K562 (cell line): ENCODE measurements around the gene PAQR6. TPM values are rescaled to one million over a fixed set of nuclear protein-coding genes. Genes with fewer than 3 reads are reported as not detected.

ENCODE experiments used
- BRD4 ChIP-seq: fragments of 200-600 bp; sonication (generic); IDR thresholded peaks from 2 replicates; pipeline ENCODE4 v1.6.1; 2017; ENCODE audit warnings: inconsistent platforms
- CBX8 ChIP-seq: fragments of 200-600 bp; sonication (generic); IDR thresholded peaks from 2 replicates; pipeline ENCODE4 v1.6.1; 2012; ENCODE audit warnings: borderline replicate concordance, mixed run types, low read depth, mild to moderate bottlenecking, moderate library complexity, mixed read lengths, low read length, control low read depth, inconsistent platforms; ENCODE audit not compliant: poor library complexity, severe bottlenecking; ENCODE audit errors: extremely low read depth
- JUNB ChIP-seq: fragments of 450-650 bp; formaldehyde crosslinking; conservative IDR thresholded peaks from 2 replicates; pipeline ENCODE4 v1.4.0; 2020; ENCODE audit warnings: mild to moderate bottlenecking
- MBD2 ChIP-seq: sonication (generic); IDR thresholded peaks from 2 replicates; pipeline ENCODE4 v1.6.1; 2016; ENCODE audit warnings: low read depth, borderline replicate concordance
- POLR2AphosphoS2 ChIP-seq: IDR thresholded peaks from 2 replicates; pipeline ENCODE4 v1.6.1; 2012; ENCODE audit warnings: low read length, improper control_type of control experiment
- PRPF4 ChIP-seq: fragments of 200-400 bp; formaldehyde crosslinking; IDR thresholded peaks from one replicate; pipeline ENCODE4 v1.6.1; 2017; ENCODE audit warnings: low read length, low read depth, mild to moderate bottlenecking; ENCODE audit not compliant: insufficient read depth, poor library complexity, severe bottlenecking
- REST ChIP-seq, 2 experiments: fragments of 450-650 bp; formaldehyde crosslinking in 1 of 2; IDR thresholded peaks; 2 replicates each; pipeline versions ENCODE4 v1.4.0 to v1.6.1; 2014 to 2020; ENCODE audit warnings: mild to moderate bottlenecking in 2 of 2, borderline replicate concordance in 1 of 2, low read depth in 1 of 2
- SMARCA4 ChIP-seq: fragments of 450-650 bp; IDR thresholded peaks from 2 replicates; pipeline ENCODE4 v1.6.1; 2016
- TCF3 ChIP-seq: sonication (generic); formaldehyde crosslinking; IDR thresholded peaks from 2 replicates; pipeline ENCODE4 v1.4.0; 2020; ENCODE audit warnings: mild to moderate bottlenecking, missing genetic modification reagents
- TCF7 ChIP-seq: sonication (generic); IDR thresholded peaks from 2 replicates; pipeline ENCODE4 v1.6.1; 2016; ENCODE audit warnings: antibody characterized with exemption, borderline replicate concordance
- ZNF121 ChIP-seq: sonication (generic); formaldehyde crosslinking; conservative IDR thresholded peaks from 2 replicates; pipeline ENCODE4 v1.8.0; 2022; ENCODE audit warnings: missing genetic modification reagents
- ZNF354B ChIP-seq: fragments of 250-450 bp; sonication (Bioruptor Pico); IDR thresholded peaks from 2 replicates; pipeline ENCODE4 v1.4.0; 2020
- ZSCAN29 ChIP-seq: fragments of 450-650 bp; IDR thresholded peaks from 2 replicates; pipeline ENCODE4 v1.6.1; 2017
- polyA plus RNA-seq, 8 experiments: library from polyadenylated mRNA; depleted of rRNA in 4 of 8; stranded (reverse) in 5 of 8; unstranded in 3 of 8; fragments of >200 nt; fragmentation: Nextera tagmentation in 2 of 8; fragmentation: Illumina TruSeq in 1 of 8; extraction: Ambion mirVana in 2 of 8; extraction: Trizol in 1 of 8; gene quantifications; 2 replicates each; pipeline versions ENCODE4 v1.2.1 to v1.2.3, GENCODE V29; 2011 to 2014; ENCODE audit warnings: inconsistent platforms in 1 of 8, missing spikeins in 1 of 8
- total RNA-seq, 7 experiments: library from RNA; depleted of rRNA in 6 of 7; stranded (reverse); fragments of >200 nt in 6 of 7; fragmentation: Illumina TruSeq in 2 of 7; extraction: Trizol in 2 of 7; gene quantifications; 2 replicates each; pipeline versions ENCODE4 v1.2.1 to v1.2.3, GENCODE V29; 2011 to 2021; ENCODE audit warnings: low replicate concordance in 1 of 7
- TF ChIP-seq, protein P1 (sequence below): fragments of 200-800 bp; sonication (Bioruptor generic); IDR thresholded peaks from 2 replicates; pipeline ENCODE4 v1.6.1; 2016; ENCODE audit warnings: missing genetic modification characterization, missing compliant biosample characterization

PAQR6 gene
- total and polyA plus RNA-seq, 9 of the 15 experiments (the other 6 are each of a cell fraction or from before 2014, with no cell fraction given), result 0.07 to 1.8 (median 0.62) TPM

DNA sequence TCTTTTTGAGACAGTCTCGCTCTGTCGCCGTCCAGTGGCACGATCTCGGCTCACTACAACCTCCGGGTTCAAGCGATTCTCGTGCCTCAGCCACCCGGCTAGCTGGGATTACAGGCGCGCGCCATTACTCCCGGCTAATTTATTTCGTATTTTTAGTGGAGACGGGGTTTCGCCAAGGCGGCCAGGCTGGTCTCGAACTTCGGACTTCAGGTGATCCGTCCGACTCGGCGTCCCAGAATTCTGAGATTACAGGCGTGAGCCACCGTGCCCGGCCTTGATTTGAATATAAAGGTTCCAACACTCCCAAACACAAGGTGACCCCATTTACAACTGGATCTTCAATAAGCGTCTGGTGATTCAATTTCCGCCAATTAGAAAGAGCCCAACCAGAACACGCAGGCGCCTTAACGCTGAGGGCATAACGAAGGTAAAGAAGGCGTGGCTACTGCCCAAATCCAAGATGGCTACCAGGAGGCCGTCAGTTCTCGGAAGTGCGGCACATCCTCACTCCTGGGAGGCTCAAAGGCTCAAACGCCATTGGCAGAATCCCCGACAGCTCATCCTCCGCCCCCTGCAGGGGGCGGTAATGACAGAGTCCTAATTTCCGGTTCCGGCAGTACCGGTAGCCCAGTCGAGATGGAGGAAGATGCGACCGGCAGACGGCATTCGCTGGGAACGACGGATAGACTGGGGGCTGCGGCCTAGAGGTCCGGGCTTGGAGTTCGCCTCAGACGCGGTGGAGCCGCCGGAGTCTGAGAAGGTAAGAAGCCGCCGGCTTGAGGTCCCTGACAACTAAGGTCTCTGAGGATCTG, 54.2 kb downstream of the PAQR6 start, which contains the start of gene SLC25A44 (continued):
- no peak for TF ChIP-seq REST (IDR thresholded peaks at IDR 0.05; ENCODE audit: borderline replicate concordance)
- no peak for TF ChIP-seq REST (CRISPR knock-in tag; IDR thresholded peaks at IDR 0.05; ENCODE audit: low read depth)
- 0 out of 2 replicates have a peak, but pooled peaks have one; percentile 28 for TF ChIP-seq ZSCAN29
- no peak for TF ChIP-seq CBX8
- TF ChIP-seq TCF7, result no peak
- TF ChIP-seq POLR2AphosphoS2, result no peak
- TF ChIP-seq SMARCA4, result peak; percentile 13; the same call in 1 of the 2 replicates
- no peak for TF ChIP-seq PRPF4
- peak; percentile 66; the same call in 1 of the 2 replicates for TF ChIP-seq MBD2
- TF ChIP-seq BRD4, result peak; percentile 81; the same call in 1 of the 2 replicates
- no peak for TF ChIP-seq TCF3 (CRISPR knock-in tag)
- no peak for TF ChIP-seq JUNB (CRISPR knock-in tag)
- no peak for TF ChIP-seq ZNF121 (CRISPR knock-in tag)
- TF ChIP-seq ZNF354B (CRISPR knock-in tag), result no peak
- TF ChIP-seq, protein P1, sequence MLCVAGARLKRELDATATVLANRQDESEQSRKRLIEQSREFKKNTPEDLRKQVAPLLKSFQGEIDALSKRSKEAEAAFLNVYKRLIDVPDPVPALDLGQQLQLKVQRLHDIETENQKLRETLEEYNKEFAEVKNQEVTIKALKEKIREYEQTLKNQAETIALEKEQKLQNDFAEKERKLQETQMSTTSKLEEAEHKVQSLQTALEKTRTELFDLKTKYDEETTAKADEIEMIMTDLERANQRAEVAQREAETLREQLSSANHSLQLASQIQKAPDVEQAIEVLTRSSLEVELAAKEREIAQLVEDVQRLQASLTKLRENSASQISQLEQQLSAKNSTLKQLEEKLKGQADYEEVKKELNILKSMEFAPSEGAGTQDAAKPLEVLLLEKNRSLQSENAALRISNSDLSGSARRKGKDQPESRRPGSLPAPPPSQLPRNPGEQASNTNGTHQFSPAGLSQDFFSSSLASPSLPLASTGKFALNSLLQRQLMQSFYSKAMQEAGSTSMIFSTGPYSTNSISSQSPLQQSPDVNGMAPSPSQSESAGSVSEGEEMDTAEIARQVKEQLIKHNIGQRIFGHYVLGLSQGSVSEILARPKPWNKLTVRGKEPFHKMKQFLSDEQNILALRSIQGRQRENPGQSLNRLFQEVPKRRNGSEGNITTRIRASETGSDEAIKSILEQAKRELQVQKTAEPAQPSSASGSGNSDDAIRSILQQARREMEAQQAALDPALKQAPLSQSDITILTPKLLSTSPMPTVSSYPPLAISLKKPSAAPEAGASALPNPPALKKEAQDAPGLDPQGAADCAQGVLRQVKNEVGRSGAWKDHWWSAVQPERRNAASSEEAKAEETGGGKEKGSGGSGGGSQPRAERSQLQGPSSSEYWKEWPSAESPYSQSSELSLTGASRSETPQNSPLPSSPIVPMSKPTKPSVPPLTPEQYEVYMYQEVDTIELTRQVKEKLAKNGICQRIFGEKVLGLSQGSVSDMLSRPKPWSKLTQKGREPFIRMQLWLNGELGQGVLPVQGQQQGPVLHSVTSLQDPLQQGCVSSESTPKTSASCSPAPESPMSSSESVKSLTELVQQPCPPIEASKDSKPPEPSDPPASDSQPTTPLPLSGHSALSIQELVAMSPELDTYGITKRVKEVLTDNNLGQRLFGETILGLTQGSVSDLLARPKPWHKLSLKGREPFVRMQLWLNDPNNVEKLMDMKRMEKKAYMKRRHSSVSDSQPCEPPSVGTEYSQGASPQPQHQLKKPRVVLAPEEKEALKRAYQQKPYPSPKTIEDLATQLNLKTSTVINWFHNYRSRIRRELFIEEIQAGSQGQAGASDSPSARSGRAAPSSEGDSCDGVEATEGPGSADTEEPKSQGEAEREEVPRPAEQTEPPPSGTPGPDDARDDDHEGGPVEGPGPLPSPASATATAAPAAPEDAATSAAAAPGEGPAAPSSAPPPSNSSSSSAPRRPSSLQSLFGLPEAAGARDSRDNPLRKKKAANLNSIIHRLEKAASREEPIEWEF (CRISPR knock-in tag), result no peak
